Gastroesophageal sphincter (tissue), 3 donors: ENCODE results near the gene CDH22.

Experiments
- CTCF ChIP-seq, 4 experiments: fragments of 200-600 bp in 2 of 4; fragments of 450-650 bp in 2 of 4; sonication (generic) in 1 of 4; IDR thresholded peaks; one replicate each; pipeline ENCODE4 v1.5.1; 2017 to 2019; ENCODE audit warnings: antibody characterized with exemption in 4 of 4, mild to moderate bottlenecking in 2 of 4, moderate library complexity in 2 of 4
- POLR2A ChIP-seq, 2 donors: fragments of 450-650 bp; IDR thresholded peaks; one replicate each; pipeline ENCODE4 v1.6.1; 2017; ENCODE audit warnings: antibody characterized with exemption in 2 of 2, mild to moderate bottlenecking in 2 of 2, moderate library complexity in 1 of 2

- no peak for TF ChIP-seq CTCF (IDR thresholded peaks at IDR 0.05)
- TF ChIP-seq POLR2A (IDR thresholded peaks at IDR 0.05): no peak
Measured at GRCh38 chr20:46357030-46357514, 48.8 kb upstream of the CDH22 start.
